ENCODE results near the gene SORL1.

- TF ChIP-seq POLR2A (IDR thresholded peaks at IDR 0.05; ENCODE audit: low read depth) = no peak
- TF ChIP-seq CTCF (IDR thresholded peaks at IDR 0.05) = no peak
- TF ChIP-seq EP300 (IDR thresholded peaks at IDR 0.05) = no peak
- TF ChIP-seq POLR2AphosphoS5 (IDR thresholded peaks at IDR 0.05) = no peak
These were observed 99.3 kb downstream of the SORL1 start for GRCh38 chr11:121551463-121551862.
